Measurements from ENCODE around the gene FXYD6.

DNA sequence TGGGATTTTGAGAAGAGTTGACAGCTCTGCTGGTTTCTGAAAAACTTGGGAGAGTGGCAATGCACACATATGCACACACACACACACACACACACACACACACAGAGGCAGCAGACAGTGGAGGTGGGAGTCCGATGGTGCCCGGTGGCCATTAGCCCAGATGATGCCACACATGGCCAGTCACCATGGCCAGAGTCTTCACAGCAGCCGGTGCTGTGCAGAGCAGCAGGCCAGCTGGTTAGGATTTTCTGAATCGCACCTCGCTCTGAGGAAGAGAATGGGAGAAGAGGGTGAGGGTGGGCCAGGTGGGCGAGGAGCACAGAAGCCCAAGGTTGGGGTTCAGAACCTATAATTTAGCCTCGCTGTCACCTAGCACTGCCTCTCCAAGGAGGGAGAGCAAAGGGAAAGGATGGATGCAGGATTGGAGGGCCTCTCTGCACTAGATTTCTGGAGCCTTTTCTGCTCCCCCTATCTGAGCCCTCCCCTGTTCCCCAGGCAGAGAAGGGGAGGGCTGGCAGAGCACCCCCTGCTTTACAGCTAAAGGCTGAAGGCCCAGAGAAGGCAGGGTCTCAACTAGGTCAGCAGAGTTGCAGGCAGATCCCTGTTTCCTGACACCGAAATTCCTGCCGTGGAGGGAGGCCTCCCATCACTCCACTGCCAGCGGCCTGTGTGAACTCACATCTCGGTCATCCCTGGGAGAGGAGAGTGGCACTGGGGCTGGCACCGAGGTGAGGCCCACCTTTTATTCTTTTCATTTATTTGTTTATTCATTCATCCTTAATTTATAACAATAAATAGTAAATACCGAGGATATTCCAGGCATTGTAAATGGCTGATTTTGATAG, 25.8 kb upstream of the FXYD6 start:
- TF ChIP-seq POLR2AphosphoS5 (IDR thresholded peaks at IDR 0.05; ENCODE audit: low read depth) (no peak), SPI1 (IDR thresholded peaks at IDR 0.05; ENCODE audit: borderline replicate concordance, low read depth) (no peak)
- TF ChIP-seq, protein P1, sequence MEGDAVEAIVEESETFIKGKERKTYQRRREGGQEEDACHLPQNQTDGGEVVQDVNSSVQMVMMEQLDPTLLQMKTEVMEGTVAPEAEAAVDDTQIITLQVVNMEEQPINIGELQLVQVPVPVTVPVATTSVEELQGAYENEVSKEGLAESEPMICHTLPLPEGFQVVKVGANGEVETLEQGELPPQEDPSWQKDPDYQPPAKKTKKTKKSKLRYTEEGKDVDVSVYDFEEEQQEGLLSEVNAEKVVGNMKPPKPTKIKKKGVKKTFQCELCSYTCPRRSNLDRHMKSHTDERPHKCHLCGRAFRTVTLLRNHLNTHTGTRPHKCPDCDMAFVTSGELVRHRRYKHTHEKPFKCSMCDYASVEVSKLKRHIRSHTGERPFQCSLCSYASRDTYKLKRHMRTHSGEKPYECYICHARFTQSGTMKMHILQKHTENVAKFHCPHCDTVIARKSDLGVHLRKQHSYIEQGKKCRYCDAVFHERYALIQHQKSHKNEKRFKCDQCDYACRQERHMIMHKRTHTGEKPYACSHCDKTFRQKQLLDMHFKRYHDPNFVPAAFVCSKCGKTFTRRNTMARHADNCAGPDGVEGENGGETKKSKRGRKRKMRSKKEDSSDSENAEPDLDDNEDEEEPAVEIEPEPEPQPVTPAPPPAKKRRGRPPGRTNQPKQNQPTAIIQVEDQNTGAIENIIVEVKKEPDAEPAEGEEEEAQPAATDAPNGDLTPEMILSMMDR (IDR thresholded peaks at IDR 0.05; ENCODE audit: insufficient read depth, low read length) = no peak
